Activated naive CD4-positive, alpha-beta T cell treated with anti-CD3 and anti-CD28 coated beads, Interleukin-2, amount 50 U/mL, for 72 hours (primary cell): ENCODE results near the gene ZNF236. TPM values are rescaled to one million over a fixed set of nuclear protein-coding genes. Genes with fewer than 3 reads are reported as not detected.
A peak's percentile ranks its signal among the peaks of the same experiment; 100 is the strongest.
"Not testable (repeated sequence)": the region's sequence is repeated elsewhere in the genome, so short reads cannot be mapped to it uniquely, and the experiment has no call there.

Source experiments
- ATAC-seq, 2 donors: fragments of 150-1000 bp; cut with Tn5 transposase; 2 replicates each; pipeline ENCODE4 v1.10.0; 2021; ENCODE audit warnings: mild to moderate bottlenecking in 2 of 2, moderate library complexity in 2 of 2
- DNase-seq, 2 donors: peaks; one replicate each; pipeline ENCODE4 v3.0.0; 2021 to 2022; ENCODE audit warnings: low spot score in 2 of 2
- H3K27ac Mint-ChIP-seq, 2 donors: one replicate each; pipeline ENCODE4 v1.8.0; 2022; ENCODE audit warnings: mild to moderate bottlenecking in 2 of 2, mixed read lengths in 2 of 2
- H3K36me3 Mint-ChIP-seq, 2 donors: one replicate each; pipeline ENCODE4 v1.8.0; 2022; ENCODE audit warnings: mixed read lengths in 2 of 2
- H3K9me3 Mint-ChIP-seq, 2 donors: one replicate each; pipeline ENCODE4 v1.8.0; 2022; ENCODE audit warnings: mixed read lengths in 2 of 2
- total RNA-seq, 2 donors: library from RNA; stranded (reverse); gene quantifications; one replicate each; pipeline ENCODE4 v1.2.3, GENCODE V29; 2022

ZNF236 gene
- total RNA-seq, 2 donors from 2014 or later = 17.7 to 24.5 TPM

GRCh38 chr18:77006305-77007175 is 184.2 kb downstream of the ZNF236 start:
- ATAC-seq = no peak
- Mint-ChIP-seq H3K9me3 (no peaks in the 10 kb centered on the region), H3K27ac (peak overlapping the region in 1 of 2 donors; percentile 40), H3K36me3 (no peaks in the 10 kb centered on the region)
- no peak for DNase-seq

- no peaks in the 10 kb centered on the region for H3K36me3 Mint-ChIP-seq
- H3K27ac Mint-ChIP-seq = peak overlapping the region; percentile 40 to 84
- DNase-seq (no peak), ATAC-seq (no peak)
- no peaks in the 10 kb centered on the region for H3K9me3 Mint-ChIP-seq
Measured at GRCh38 chr18:77007251-77007650, 184.9 kb downstream of the ZNF236 start.

GRCh38 chr18:77008006-77008405 is 185.6 kb downstream of the ZNF236 start:
- DNase-seq (no peak), ATAC-seq (no peak)
- no peaks in the 10 kb centered on the region for H3K36me3 Mint-ChIP-seq
- no peaks in the 10 kb centered on the region for H3K9me3 Mint-ChIP-seq
- H3K27ac Mint-ChIP-seq = peak overlapping the region; percentile 40 to 79

- DNase-seq = no peak
- peak overlapping the region; percentile 15 to 36 for H3K27ac Mint-ChIP-seq
- no peaks in the 10 kb centered on the region for H3K36me3 Mint-ChIP-seq
- no peaks in the 10 kb centered on the region for H3K9me3 Mint-ChIP-seq
- no peak for ATAC-seq
Measured at GRCh38 chr18:77008576-77009315, 186.4 kb downstream of the ZNF236 start.

GRCh38 chr18:77009675-77010074 is 187.3 kb downstream of the ZNF236 start:
- Mint-ChIP-seq H3K36me3 (no peaks in the 10 kb centered on the region), H3K27ac (peak overlapping the region in 1 of 2 donors; percentile 47), H3K9me3 (no peaks in the 10 kb centered on the region)
- no peak for DNase-seq
- ATAC-seq = no peak

- Mint-ChIP-seq H3K27ac (peak overlapping the region in 1 of 2 donors; percentile 62), H3K9me3 (no peaks in the 10 kb centered on the region), H3K36me3 (peaks cover 0 to 12% of the 10 kb centered on the region in 2 donors)
- DNase-seq = no peak
- ATAC-seq = no peak
Measured at GRCh38 chr18:77012120-77012519, 189.8 kb downstream of the ZNF236 start.

GRCh38 chr18:77012806-77013541 is 190.6 kb downstream of the ZNF236 start:
- DNase-seq (no peak), ATAC-seq (no peak)
- H3K9me3 Mint-ChIP-seq = no peaks in the 10 kb centered on the region
- H3K36me3 Mint-ChIP-seq = peaks cover 0 to 17% of the 10 kb centered on the region in 2 donors
- H3K27ac Mint-ChIP-seq = no peak overlapping the region

GRCh38 chr18:77013811-77014521 is 191.6 kb downstream of the ZNF236 start:
- ATAC-seq = no peak
- Mint-ChIP-seq H3K36me3 (peaks cover 0 to 18% of the 10 kb centered on the region in 2 donors), H3K27ac (peak overlapping the region in 1 of 2 donors; percentile 58), H3K9me3 (peaks cover under 1 to 7% of the 10 kb centered on the region in 2 donors)
- DNase-seq = no peak

GRCh38 chr18:77014538-77014937 is 192.2 kb downstream of the ZNF236 start:
- peaks cover 5 to 11% of the 10 kb centered on the region in 2 donors for H3K9me3 Mint-ChIP-seq
- H3K27ac Mint-ChIP-seq = no peak overlapping the region
- H3K36me3 Mint-ChIP-seq = peaks cover 0 to 23% of the 10 kb centered on the region in 2 donors
- ATAC-seq (no peak), DNase-seq (no peak)

GRCh38 chr18:77015169-77015568 is 192.8 kb downstream of the ZNF236 start:
- Mint-ChIP-seq H3K27ac (peak overlapping the region in 1 of 2 donors; percentile 33), H3K9me3 (peaks cover 5 to 11% of the 10 kb centered on the region in 2 donors), H3K36me3 (peaks cover 0 to 27% of the 10 kb centered on the region in 2 donors)
- no peak for ATAC-seq
- DNase-seq = no peak

- Mint-ChIP-seq H3K27ac (peak overlapping the region in 1 of 2 donors; percentile 33), H3K36me3 (peaks cover 0 to 27% of the 10 kb centered on the region in 2 donors), H3K9me3 (peaks cover 5 to 11% of the 10 kb centered on the region in 2 donors)
- no peak for ATAC-seq
- DNase-seq = no peak
Measured at GRCh38 chr18:77015771-77016710, 193.7 kb downstream of the ZNF236 start.

GRCh38 chr18:77016936-77017335 is 194.6 kb downstream of the ZNF236 start:
- no peak for ATAC-seq
- Mint-ChIP-seq H3K27ac (no peak overlapping the region), H3K36me3 (peaks cover 0 to 27% of the 10 kb centered on the region in 2 donors), H3K9me3 (peaks cover 5 to 11% of the 10 kb centered on the region in 2 donors)
- no peak for DNase-seq

- DNase-seq (no peak), ATAC-seq (no peak)
- Mint-ChIP-seq H3K36me3 (peaks cover 0 to 27% of the 10 kb centered on the region in 2 donors), H3K9me3 (peaks cover 5 to 11% of the 10 kb centered on the region in 2 donors), H3K27ac (no peak overlapping the region)
Measured at GRCh38 chr18:77017355-77017754, 195.0 kb downstream of the ZNF236 start.

GRCh38 chr18:77018650-77019049 is 196.3 kb downstream of the ZNF236 start:
- not testable (repeated sequence) for DNase-seq, ATAC-seq
- Mint-ChIP-seq H3K9me3 (peaks cover 5 to 11% of the 10 kb centered on the region in 2 donors), H3K36me3 (peaks cover 3 to 27% of the 10 kb centered on the region in 2 donors), H3K27ac (peak overlapping the region in 1 of 2 donors; percentile 80)

- peak overlapping the region; percentile 80 to 85 for H3K27ac Mint-ChIP-seq
- DNase-seq (no peak), ATAC-seq (no peak)
- peaks cover 5 to 11% of the 10 kb centered on the region in 2 donors for H3K9me3 Mint-ChIP-seq
- peaks cover 4 to 27% of the 10 kb centered on the region in 2 donors for H3K36me3 Mint-ChIP-seq
Measured at GRCh38 chr18:77019641-77020040, 197.3 kb downstream of the ZNF236 start.
